OCI-LY1 (cell line): ENCODE results near the gene MYO16.

Source experiments
- CTCF ChIP-seq: fragments of 200-600 bp; sonication (generic), shearing (Covaris generic); IDR thresholded peaks from 2 replicates; pipeline ENCODE4 v1.5.1; 2017; ENCODE audit warnings: mild to moderate bottlenecking, antibody characterized with exemption, low read length, moderate library complexity, mixed read lengths
- EZH2 ChIP-seq: fragments of 200-600 bp; sonication (generic), shearing (Covaris generic); IDR thresholded peaks from 2 replicates; pipeline ENCODE4 v1.8.0; 2017; ENCODE audit warnings: borderline replicate concordance, mixed run types, mild to moderate bottlenecking, antibody characterized with exemption, low read length, moderate library complexity, mixed read lengths

GRCh38 chr13:109110159-109110558, 480.7 kb downstream of the MYO16 start:
- no peak for TF ChIP-seq CTCF
- no peak for TF ChIP-seq EZH2
